HG03460 (cell line): ENCODE results near the gene CPSF7.
"Not testable (repeated sequence)": the region's sequence is repeated elsewhere in the genome, so short reads cannot be mapped to it uniquely, and the experiment has no call there.

ENCODE experiments used
- ATAC-seq: cut with Tn5 transposase; IDR thresholded peaks from one replicate; pipeline ENCODE4 v1.9.1; 2021; ENCODE audit not compliant: unreplicated experiment

CPSF7 gene

GRCh38 chr11:61429691-61430582 is at the start of gene CPSF7, which contains the start of gene SDHAF2:
TSS of gene CPSF7 (minus strand) at chr11:61429975. CDS start at chr11:61429235, 740 bp downstream.
TSS of gene SDHAF2 (plus strand) at chr11:61430124. CDS start at chr11:61430147, 23 bp downstream.
- peak; percentile 89 for ATAC-seq

GRCh38 chr11:61477727-61478148 is 48.0 kb upstream of the CPSF7 start:
- ATAC-seq = no peak

GRCh38 chr11:61477126-61477525 is 47.4 kb upstream of the CPSF7 start:
- ATAC-seq = no peak

GRCh38 chr11:61476371-61476770 is 46.6 kb upstream of the CPSF7 start:
- ATAC-seq = no peak

GRCh38 chr11:61475433-61475832 is 45.7 kb upstream of the CPSF7 start:
- ATAC-seq = no peak

GRCh38 chr11:61474013-61474643 is 44.4 kb upstream of the CPSF7 start:
- no peak for ATAC-seq

GRCh38 chr11:61473370-61474012 is 43.7 kb upstream of the CPSF7 start:
- no peak for ATAC-seq

- no peak for ATAC-seq
Observed at GRCh38 chr11:61472868-61473267, 43.1 kb upstream of the CPSF7 start.

- ATAC-seq = no peak
Observed at GRCh38 chr11:61472282-61472681, 42.5 kb upstream of the CPSF7 start.

- no peak for ATAC-seq
Observed at GRCh38 chr11:61468002-61468401, 38.2 kb upstream of the CPSF7 start.

- ATAC-seq = not testable (repeated sequence)
Observed at GRCh38 chr11:61467602-61468001, 37.8 kb upstream of the CPSF7 start.

GRCh38 chr11:61460986-61461385 is 31.2 kb upstream of the CPSF7 start:
- ATAC-seq = no peak

- ATAC-seq = no peak
Observed at GRCh38 chr11:61460474-61460881, 30.7 kb upstream of the CPSF7 start.

- ATAC-seq = no peak
Observed at GRCh38 chr11:61454520-61454919, 24.7 kb upstream of the CPSF7 start.

- ATAC-seq = no peak
Observed at GRCh38 chr11:61453695-61454094, 23.9 kb upstream of the CPSF7 start.

- ATAC-seq = no peak
Observed at GRCh38 chr11:61452825-61453224, 23.1 kb upstream of the CPSF7 start.

- no peak for ATAC-seq
Observed at GRCh38 chr11:61448552-61448927, 18.8 kb upstream of the CPSF7 start.

GRCh38 chr11:61447601-61448551 is 18.1 kb upstream of the CPSF7 start:
- ATAC-seq = no peak

- no peak for ATAC-seq
Observed at GRCh38 chr11:61446211-61446651, 16.5 kb upstream of the CPSF7 start.

GRCh38 chr11:61445516-61445915 is 15.7 kb upstream of the CPSF7 start:
- ATAC-seq = no peak
